Neural crest cell (in vitro differentiated cells): ENCODE results near the gene NCR1. TPM values are rescaled to one million over a fixed set of nuclear protein-coding genes. Genes with fewer than 3 reads are reported as not detected.

Experiments
- DNase-seq: peaks from one replicate; pipeline ENCODE4 v3.0.0; 2021; ENCODE audit warnings: low read depth, mixed read lengths, low spot score
- H3K27ac Mint-ChIP-seq: one replicate; pipeline ENCODE4 v1.8.0; 2021; ENCODE audit warnings: mild to moderate bottlenecking, mixed read lengths; ENCODE audit not compliant: unreplicated experiment
- H3K27me3 Mint-ChIP-seq: 2 replicates; pipeline ENCODE4 v1.8.0; 2021; ENCODE audit warnings: low read depth, mild to moderate bottlenecking, mixed read lengths
- H3K36me3 Mint-ChIP-seq: 2 replicates; pipeline ENCODE4 v1.8.0; 2021; ENCODE audit warnings: low read depth, mild to moderate bottlenecking, mixed read lengths
- H3K4me1 Mint-ChIP-seq: 2 replicates; pipeline ENCODE4 v1.8.0; 2021; ENCODE audit warnings: mixed read lengths
- H3K4me3 Mint-ChIP-seq: one replicate; pipeline ENCODE4 v1.8.0; 2021; ENCODE audit warnings: mild to moderate bottlenecking, mixed read lengths
- H3K9me3 Mint-ChIP-seq: 2 replicates; pipeline ENCODE4 v1.8.0; 2021; ENCODE audit warnings: mixed read lengths
- CTCF ChIP-seq: fragments of 200-600 bp; sonication (generic); conservative IDR thresholded peaks from 2 replicates; pipeline ENCODE4 v1.5.0; 2021; ENCODE audit warnings: antibody characterized with exemption, mild to moderate bottlenecking
- total RNA-seq: library from RNA; stranded (reverse); gene quantifications from 2 replicates; pipeline ENCODE4 v1.2.1, GENCODE V29; 2021

The NCR1 gene
- total RNA-seq, 1 donor from 2014 or later, result not detected

GRCh38 chr19:54959840-54960239, 53.9 kb downstream of the NCR1 start:
- no peaks in the 10 kb centered on the region for H3K36me3 Mint-ChIP-seq
- no peak for TF ChIP-seq CTCF
- no peak overlapping the region for H3K4me3 Mint-ChIP-seq
- no peak overlapping the region for H3K27ac Mint-ChIP-seq
- no peaks in the 10 kb centered on the region for H3K4me1 Mint-ChIP-seq
- peaks cover 13% of the 10 kb centered on the region for H3K27me3 Mint-ChIP-seq
- H3K9me3 Mint-ChIP-seq, result no peaks in the 10 kb centered on the region
- no peak for DNase-seq

Other genes starting within 250 kb of the NCR1 start
- gene LILRB4, start 243.2 kb upstream of the NCR1 start, total RNA-seq, result not detected in 2 replicates
- not detected in 2 replicates for gene KIR3DL3, start 181.7 kb upstream of the NCR1 start, total RNA-seq
- gene KIR2DL3, start 167.6 kb upstream of the NCR1 start, total RNA-seq, result not detected in 2 replicates
- gene KIR2DL1, start 136.4 kb upstream of the NCR1 start, total RNA-seq, result not detected in 2 replicates
- gene KIR2DL4, start 102.5 kb upstream of the NCR1 start, total RNA-seq, result not detected in 2 replicates
- gene KIR3DL1, start 89.7 kb upstream of the NCR1 start, total RNA-seq, result not detected in 2 replicates
- gene KIR2DS4, start 73.5 kb upstream of the NCR1 start, total RNA-seq, result not detected in 2 replicates
- gene KIR3DL2, start 55.7 kb upstream of the NCR1 start, total RNA-seq, result not detected in 2 replicates
- gene FCAR, start 31.9 kb upstream of the NCR1 start, total RNA-seq, result not detected in 2 replicates
- not detected in 2 replicates for gene NLRP7, start 41.4 kb downstream of the NCR1 start, total RNA-seq
- 47.2 and 48.1 TPM in 2 replicates for gene NLRP2, start 60.2 kb downstream of the NCR1 start, total RNA-seq
- gene GP6, start 132.1 kb downstream of the NCR1 start, total RNA-seq, result 0.33 and 0.39 TPM in 2 replicates
- gene RDH13, start 157.0 kb downstream of the NCR1 start, total RNA-seq, result 19.9 and 20.4 TPM in 2 replicates
- 22.4 TPM in 2 replicates for gene EPS8L1, start 169.7 kb downstream of the NCR1 start, total RNA-seq
- 107 and 108 TPM in 2 replicates for gene PPP1R12C, start 211.5 kb downstream of the NCR1 start, total RNA-seq
- gene TNNT1, start 243.1 kb downstream of the NCR1 start, total RNA-seq, result 1.1 TPM in 1 of 2 replicates, not detected in the other